ENCODE data around the gene BORA. TPM values are rescaled to one million over a fixed set of nuclear protein-coding genes. Genes with fewer than 3 reads are reported as not detected.
"Not testable (repeated sequence)": the region's sequence is repeated elsewhere in the genome, so short reads cannot be mapped to it uniquely, and the experiment has no call there.

BORA gene
- total RNA-seq, 2 donors from 2014 or later = 0.99 to 1.6 TPM

DNA sequence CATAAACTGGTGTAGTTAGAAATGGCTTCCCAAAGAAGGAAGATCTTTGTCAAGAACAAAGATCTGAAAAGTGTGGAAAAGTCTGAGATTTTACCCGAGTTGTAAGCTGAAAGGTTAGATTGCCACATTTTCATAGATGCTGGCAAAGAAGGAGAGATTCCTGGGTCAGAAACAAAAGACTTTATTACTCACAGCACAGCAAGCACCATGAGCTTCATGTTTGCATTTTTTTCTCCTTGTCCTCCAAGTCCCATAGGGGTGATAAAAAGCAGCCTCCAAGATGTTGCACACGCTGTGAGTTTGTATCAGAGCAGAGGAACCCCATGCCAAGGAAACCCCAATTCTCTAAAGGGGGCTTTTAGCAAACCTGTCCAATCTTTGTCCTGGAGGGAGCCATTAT lies 29.6 kb upstream of the BORA start:
- no peaks in the 10 kb centered on the region for H3K36me3 ChIP-seq (replicated peaks in 1 of 2; ENCODE audit: insufficient read depth in 1 of 2, low read depth in 2 of 2)
- H3K9me3 ChIP-seq = no peaks in the 10 kb centered on the region
- intact Hi-C loops (cut with DNase I) = no loop called here
- H3K4me1 ChIP-seq = no peaks in the 10 kb centered on the region
- ATAC-seq = no peak
- WGBS, 2 donors = 50 to 53% methylated on average over 2 of the region's 2 CpGs
- no peaks in the 10 kb centered on the region for H3K27me3 ChIP-seq
- H3K4me3 ChIP-seq = no peak overlapping the region
- TF ChIP-seq POLR2A (IDR thresholded peaks at IDR 0.05) = no peak
- TF ChIP-seq, protein P1, sequence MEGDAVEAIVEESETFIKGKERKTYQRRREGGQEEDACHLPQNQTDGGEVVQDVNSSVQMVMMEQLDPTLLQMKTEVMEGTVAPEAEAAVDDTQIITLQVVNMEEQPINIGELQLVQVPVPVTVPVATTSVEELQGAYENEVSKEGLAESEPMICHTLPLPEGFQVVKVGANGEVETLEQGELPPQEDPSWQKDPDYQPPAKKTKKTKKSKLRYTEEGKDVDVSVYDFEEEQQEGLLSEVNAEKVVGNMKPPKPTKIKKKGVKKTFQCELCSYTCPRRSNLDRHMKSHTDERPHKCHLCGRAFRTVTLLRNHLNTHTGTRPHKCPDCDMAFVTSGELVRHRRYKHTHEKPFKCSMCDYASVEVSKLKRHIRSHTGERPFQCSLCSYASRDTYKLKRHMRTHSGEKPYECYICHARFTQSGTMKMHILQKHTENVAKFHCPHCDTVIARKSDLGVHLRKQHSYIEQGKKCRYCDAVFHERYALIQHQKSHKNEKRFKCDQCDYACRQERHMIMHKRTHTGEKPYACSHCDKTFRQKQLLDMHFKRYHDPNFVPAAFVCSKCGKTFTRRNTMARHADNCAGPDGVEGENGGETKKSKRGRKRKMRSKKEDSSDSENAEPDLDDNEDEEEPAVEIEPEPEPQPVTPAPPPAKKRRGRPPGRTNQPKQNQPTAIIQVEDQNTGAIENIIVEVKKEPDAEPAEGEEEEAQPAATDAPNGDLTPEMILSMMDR (IDR thresholded peaks at IDR 0.05) = no peak
- DNase-seq = no peak
- no peak overlapping the region for H3K27ac ChIP-seq

DNA sequence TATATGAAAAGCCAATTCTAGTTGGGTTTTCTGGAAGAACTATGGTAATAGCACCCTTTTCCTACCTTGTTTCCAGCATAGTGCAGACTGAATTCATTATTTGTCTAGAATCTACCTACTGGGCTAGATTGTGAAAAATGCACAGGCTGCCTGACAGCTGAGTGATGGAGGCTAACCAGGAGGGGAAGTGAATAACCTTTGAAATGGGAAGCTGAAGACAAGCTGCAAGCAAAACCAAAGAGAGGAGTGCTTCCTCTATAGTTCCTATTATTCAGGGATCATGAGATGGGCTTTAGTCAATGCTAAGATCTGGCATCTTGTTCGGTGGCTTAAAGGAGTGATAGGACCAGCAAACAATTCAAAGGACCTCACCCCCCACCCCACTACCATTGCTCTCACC lies 27.2 kb upstream of the BORA start:
- no peak for DNase-seq
- no peak for TF ChIP-seq POLR2A (IDR thresholded peaks at IDR 0.05)
- WGBS, 2 donors = 24 to 67% methylated on average over 1 of the region's 1 CpG
- no peaks in the 10 kb centered on the region for H3K27me3 ChIP-seq
- no peak overlapping the region for H3K4me3 ChIP-seq
- H3K36me3 ChIP-seq (replicated peaks in 1 of 2; ENCODE audit: insufficient read depth in 1 of 2, low read depth in 2 of 2) = no peaks in the 10 kb centered on the region
- H3K9me3 ChIP-seq = no peaks in the 10 kb centered on the region
- no peaks in the 10 kb centered on the region for H3K4me1 ChIP-seq
- intact Hi-C loops (cut with DNase I) = no loop called here
- ATAC-seq = no peak
- no peak overlapping the region for H3K27ac ChIP-seq

DNA sequence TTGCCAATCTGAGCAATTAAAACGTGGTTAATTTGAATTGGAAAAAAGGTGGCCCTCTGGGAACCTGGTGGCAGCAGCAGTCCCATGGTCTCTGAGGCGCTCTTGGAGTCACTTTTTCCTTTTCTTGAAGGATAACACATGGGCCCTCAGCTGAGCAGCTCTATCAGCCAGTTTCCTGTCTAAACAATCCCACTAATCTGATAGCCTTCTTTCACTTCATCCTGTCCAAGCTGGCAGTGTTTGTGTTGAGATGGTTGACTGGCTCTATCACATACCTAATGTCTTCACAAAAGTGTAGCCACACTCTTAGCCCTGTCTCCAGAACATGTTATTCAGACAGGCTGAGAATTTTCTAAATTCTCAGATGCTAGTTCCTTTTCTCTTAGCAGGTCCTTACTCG lies 10.9 kb upstream of the BORA start:
- H3K4me1 ChIP-seq = no peaks in the 10 kb centered on the region
- H3K4me3 ChIP-seq = no peak overlapping the region
- H3K36me3 ChIP-seq (replicated peaks in 1 of 2; ENCODE audit: insufficient read depth in 1 of 2, low read depth in 2 of 2) = peaks cover 0 to 3% of the 10 kb centered on the region in 2 donors
- WGBS, 2 donors = 63% methylated on average over 3 of the region's 3 CpGs
- DNase-seq = no peak
- H3K27ac ChIP-seq = no peak overlapping the region
- H3K9me3 ChIP-seq = peaks cover 0 to 6% (median 0%) of the 10 kb centered on the region in 3 donors
- H3K27me3 ChIP-seq = no peaks in the 10 kb centered on the region
- no peak for ATAC-seq
- TF ChIP-seq POLR2A (IDR thresholded peaks at IDR 0.05) = no peak
- TF ChIP-seq, protein P1 (IDR thresholded peaks at IDR 0.05) = no peak
- intact Hi-C loops (cut with DNase I) = no loop called here

DNA sequence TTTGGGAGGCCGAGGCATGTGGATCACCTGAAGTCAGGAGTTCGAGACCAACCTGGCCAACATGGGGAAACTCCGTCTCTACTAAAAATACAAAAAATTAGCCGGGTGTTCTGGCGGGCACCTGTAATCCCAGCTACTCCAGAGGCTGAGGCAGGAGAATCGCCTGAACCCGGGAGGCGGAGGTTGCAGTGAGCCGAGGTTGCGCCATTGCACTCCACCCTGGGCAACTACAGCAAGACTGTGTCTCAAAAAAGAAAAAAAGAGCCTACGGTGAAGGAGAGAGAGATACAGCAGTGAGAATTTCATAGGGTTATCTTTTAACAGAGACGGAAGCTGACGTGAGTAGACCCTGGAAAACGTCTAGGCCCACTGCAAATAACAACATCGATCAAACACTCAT lies 1.5 kb upstream of the BORA start:
- H3K27me3 ChIP-seq; H3K4me3 ChIP-seq; H3K27ac ChIP-seq; H3K9me3 ChIP-seq; ATAC-seq; H3K36me3 ChIP-seq (replicated peaks in 1 of 2; ENCODE audit: insufficient read depth in 1 of 2, low read depth in 2 of 2); intact Hi-C loops (cut with DNase I); DNase-seq: not testable (repeated sequence)
- peaks cover 22% of the 10 kb centered on the region for H3K4me1 ChIP-seq
- WGBS, 2 donors = 82 to 89% methylated on average over 15 of the region's 15 CpGs

DNA sequence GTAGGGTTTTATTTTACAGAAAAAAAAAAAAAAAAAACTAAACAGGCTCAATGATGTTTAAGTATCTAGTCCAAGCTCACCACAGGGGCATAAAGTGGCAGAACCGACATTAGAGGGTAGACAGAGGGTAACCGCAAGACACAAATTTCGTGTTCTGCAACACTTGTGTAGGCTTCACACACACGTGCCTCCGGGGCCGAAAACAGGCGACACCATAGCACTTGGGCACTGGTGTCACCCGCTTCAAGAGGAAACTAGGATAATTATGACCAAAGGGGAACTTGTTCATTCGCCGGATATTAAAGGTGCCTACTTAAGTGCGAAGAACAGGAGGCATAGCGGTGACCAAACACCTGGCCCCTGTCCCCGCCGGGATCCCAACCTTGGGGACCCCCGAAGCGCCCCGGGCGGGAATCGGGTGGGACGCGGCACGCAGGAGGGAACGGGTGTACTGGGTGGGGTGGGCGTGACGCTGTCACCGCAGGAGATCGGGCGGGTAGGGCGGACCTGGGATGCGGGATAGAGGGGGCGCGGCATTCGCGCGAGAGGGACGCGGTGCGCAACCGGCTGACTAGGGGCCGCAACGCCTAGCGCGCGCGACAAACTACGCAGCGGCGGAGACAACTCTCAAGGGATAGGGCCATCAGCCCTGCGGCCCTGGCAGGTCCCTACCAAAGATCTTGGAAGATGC lies 852 bp upstream of the BORA start:
- peak overlapping the region; percentile 60 to 71 for H3K4me3 ChIP-seq
- H3K4me1 ChIP-seq = peaks cover 22% of the 10 kb centered on the region
- intact Hi-C loops (cut with DNase I) = no loop called here
- DNase-seq = peak; percentile 20 to 45 (median 28)
- peak; percentile 3 for ATAC-seq
- no peaks in the 10 kb centered on the region for H3K9me3 ChIP-seq
- TF ChIP-seq POLR2A (IDR thresholded peaks at IDR 0.05) = no peak
- TF ChIP-seq, protein P1 (IDR thresholded peaks at IDR 0.05) = no peak
- no peaks in the 10 kb centered on the region for H3K36me3 ChIP-seq (replicated peaks in 1 of 2; ENCODE audit: insufficient read depth in 1 of 2, low read depth in 2 of 2)
- 3 to 4% methylated on average over 27 to 46 of the region's 49 CpGs for WGBS, 2 donors
- H3K27ac ChIP-seq = peak overlapping the region in 3 of 4 donors; percentile 2 to 69 (median 41)
- no peaks in the 10 kb centered on the region for H3K27me3 ChIP-seq

DNA sequence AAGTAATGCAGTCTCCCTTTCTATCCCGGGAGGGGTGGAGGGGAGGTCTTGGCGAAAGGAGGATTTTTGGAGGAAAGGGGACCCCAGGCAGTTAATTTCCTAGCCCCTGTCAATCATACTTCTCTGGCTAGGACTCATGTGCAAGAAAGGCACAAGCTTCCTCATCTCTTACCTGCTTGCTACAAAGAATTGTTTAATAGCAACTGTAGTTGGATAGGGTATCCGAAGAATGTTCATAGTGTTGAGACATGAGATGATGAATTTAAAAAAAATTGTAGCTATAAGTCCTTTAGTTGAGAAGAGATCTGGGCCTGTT lies 525 bp downstream of the BORA start:
- Histone ChIP-seq H3K4me1 (peaks cover 22% of the 10 kb centered on the region), H3K9me3 (no peaks in the 10 kb centered on the region), H3K27me3 (no peaks in the 10 kb centered on the region), H3K36me3 (replicated peaks in 1 of 2; ENCODE audit: insufficient read depth in 1 of 2, low read depth in 2 of 2) (no peaks in the 10 kb centered on the region), H3K4me3 (peak overlapping the region; percentile 21 to 29), H3K27ac (peak overlapping the region in 1 of 4 donors; percentile 69)
- no peak for TF ChIP-seq POLR2A (IDR thresholded peaks at IDR 0.05)
- TF ChIP-seq, protein P1 (IDR thresholded peaks at IDR 0.05) = no peak
- DNase-seq (no peak), ATAC-seq (no peak)
- 0 to 3% methylated on average over 3 of the region's 3 CpGs for WGBS, 2 donors
- intact Hi-C loops (cut with DNase I) = no loop called here
